ENCODE data around the gene IGFBP1. TPM values are rescaled to one million over a fixed set of nuclear protein-coding genes. Genes with fewer than 3 reads are reported as not detected.

IGFBP1 gene
- total RNA-seq, 4 donors from 2014 or later: 0.49 to 3.6 TPM; not detected in 2

GRCh38 chr7:45882465-45882810 is 5.8 kb upstream of the IGFBP1 start:
- Histone ChIP-seq H3K27me3 (peaks cover 8 to 16% (median 12%) of the 10 kb centered on the region in 3 donors), H3K9me3 (no peaks in the 10 kb centered on the region), H3K4me3 (no peak overlapping the region), H3K36me3 (no peaks in the 10 kb centered on the region), H3K27ac (no peak overlapping the region), H3K4me1 (no peaks in the 10 kb centered on the region)
- TF ChIP-seq CTCF (IDR thresholded peaks at IDR 0.05 in 4 of 5, conservative IDR thresholded peaks at IDR 0.05 in 1 of 5): no peak
- no peak for TF ChIP-seq POLR2A (IDR thresholded peaks at IDR 0.05)
- intact Hi-C loops (cut with DNase I; ENCODE audit: low total_unique reads) (no loop called here), in situ Hi-C loops (cut with MboI; ENCODE audit: low sequenced_read_pairs in 4 of 4) (no loop called here)
- no peak for ATAC-seq
- DNase-seq: no peak

- Histone ChIP-seq H3K4me3 (no peak overlapping the region), H3K4me1 (no peaks in the 10 kb centered on the region), H3K9me3 (no peaks in the 10 kb centered on the region), H3K36me3 (no peaks in the 10 kb centered on the region), H3K27me3 (peaks cover 25 to 30% (median 27%) of the 10 kb centered on the region in 3 donors), H3K27ac (no peak overlapping the region)
- in situ Hi-C loops (cut with MboI; ENCODE audit: low sequenced_read_pairs in 4 of 4) (no loop called here), intact Hi-C loops (cut with DNase I; ENCODE audit: low total_unique reads) (no loop called here)
- TF ChIP-seq CTCF (IDR thresholded peaks at IDR 0.05 in 4 of 5, conservative IDR thresholded peaks at IDR 0.05 in 1 of 5) (no peak), POLR2A (IDR thresholded peaks at IDR 0.05) (no peak)
- no peak for ATAC-seq
- DNase-seq: no peak
These were observed 4.2 kb upstream of the IGFBP1 start for GRCh38 chr7:45884136-45884535.

- intact Hi-C loops (cut with DNase I; ENCODE audit: low total_unique reads): no loop called here
- ATAC-seq (no peak), DNase-seq (no peak)
- H3K9me3 ChIP-seq: no peaks in the 10 kb centered on the region
- TF ChIP-seq POLR2A (IDR thresholded peaks at IDR 0.05) (no peak), CTCF (IDR thresholded peaks at IDR 0.05 in 4 of 5, conservative IDR thresholded peaks at IDR 0.05 in 1 of 5) (no peak)
- H3K36me3 ChIP-seq: no peaks in the 10 kb centered on the region
- no peaks in the 10 kb centered on the region for H3K4me1 ChIP-seq
- no peak overlapping the region for H3K4me3 ChIP-seq
- H3K27ac ChIP-seq: no peak overlapping the region
- in situ Hi-C loops (cut with MboI; ENCODE audit: low sequenced_read_pairs in 4 of 4): no loop called here
- H3K27me3 ChIP-seq: peaks cover 27 to 38% (median 31%) of the 10 kb centered on the region in 3 donors
These were observed 2.9 kb upstream of the IGFBP1 start for GRCh38 chr7:45885264-45885882.

- peaks cover 27 to 38% (median 33%) of the 10 kb centered on the region in 3 donors for H3K27me3 ChIP-seq
- TF ChIP-seq POLR2A (IDR thresholded peaks at IDR 0.05) (no peak), CTCF (IDR thresholded peaks at IDR 0.05 in 4 of 5, conservative IDR thresholded peaks at IDR 0.05 in 1 of 5) (no peak)
- H3K9me3 ChIP-seq: no peaks in the 10 kb centered on the region
- no peaks in the 10 kb centered on the region for H3K36me3 ChIP-seq
- in situ Hi-C loops (cut with MboI; ENCODE audit: low sequenced_read_pairs in 4 of 4) (no loop called here), intact Hi-C loops (cut with DNase I; ENCODE audit: low total_unique reads) (no loop called here)
- no peak for ATAC-seq
- H3K4me1 ChIP-seq: no peaks in the 10 kb centered on the region
- no peak overlapping the region for H3K27ac ChIP-seq
- H3K4me3 ChIP-seq: no peak overlapping the region
- DNase-seq: no peak
These were observed 1.2 kb upstream of the IGFBP1 start for GRCh38 chr7:45886931-45887667.
